ENCODE data around the gene KLF7. TPM values are rescaled to one million over a fixed set of nuclear protein-coding genes. Genes with fewer than 3 reads are reported as not detected.

KLF7 gene
- total and polyA plus RNA-seq, 2 donors = 15.1 to 30.3 TPM

GRCh38 chr2:207149249-207150213, 16.2 kb downstream of the KLF7 start:
- DNase-seq (ENCODE audit: extremely low spot score) = no peak
- no peak overlapping the region for H3K4me3 ChIP-seq (ENCODE audit: low read depth, low read length)
- WGBS = 61% methylated on average over 7 of the region's 7 CpGs

GRCh38 chr2:207148020-207148419, 17.7 kb downstream of the KLF7 start:
- no peak overlapping the region for H3K27ac ChIP-seq (ENCODE audit: low read depth)
- 82% methylated on average over 2 of the region's 2 CpGs for WGBS
- DNase-seq (ENCODE audit: extremely low spot score) = no peak
- no peaks in the 10 kb centered on the region for H3K4me1 ChIP-seq (ENCODE audit: insufficient read depth)
- no peak overlapping the region for H3K4me3 ChIP-seq (ENCODE audit: low read depth, low read length)
- no peaks in the 10 kb centered on the region for H3K36me3 ChIP-seq (ENCODE audit: insufficient read depth)

More at GRCh38 chr2:207149249-207150213, 16.2 kb downstream of the KLF7 start:
- no peak overlapping the region for H3K27ac ChIP-seq (ENCODE audit: low read depth)
- H3K36me3 ChIP-seq (ENCODE audit: insufficient read depth) = no peaks in the 10 kb centered on the region
- H3K4me1 ChIP-seq (ENCODE audit: insufficient read depth) = no peaks in the 10 kb centered on the region

- Histone ChIP-seq H3K27ac (ENCODE audit: low read depth) (peak overlapping the region; percentile 29), H3K36me3 (ENCODE audit: insufficient read depth) (no peaks in the 10 kb centered on the region), H3K4me3 (ENCODE audit: low read depth, low read length) (no peak overlapping the region), H3K4me1 (ENCODE audit: insufficient read depth) (no peaks in the 10 kb centered on the region)
- WGBS = 90% methylated on average over 3 of the region's 3 CpGs
- no peak for DNase-seq (ENCODE audit: extremely low spot score)
These were observed 21.5 kb downstream of the KLF7 start for GRCh38 chr2:207144173-207144785.

GRCh38 chr2:207143215-207144172, 22.3 kb downstream of the KLF7 start:
- H3K4me1 ChIP-seq (ENCODE audit: insufficient read depth) = no peaks in the 10 kb centered on the region
- DNase-seq (ENCODE audit: extremely low spot score) = no peak
- no peaks in the 10 kb centered on the region for H3K36me3 ChIP-seq (ENCODE audit: insufficient read depth)
- H3K4me3 ChIP-seq (ENCODE audit: low read depth, low read length) = peak overlapping the region; percentile 2
- WGBS = 17% methylated on average over 13 of the region's 13 CpGs
- H3K27ac ChIP-seq (ENCODE audit: low read depth) = peak overlapping the region; percentile 75

GRCh38 chr2:207142461-207142860, 23.3 kb downstream of the KLF7 start:
- H3K4me3 ChIP-seq (ENCODE audit: low read depth, low read length) = no peak overlapping the region
- DNase-seq (ENCODE audit: extremely low spot score) = no peak
- no peaks in the 10 kb centered on the region for H3K36me3 ChIP-seq (ENCODE audit: insufficient read depth)
- peak overlapping the region; percentile 74 for H3K27ac ChIP-seq (ENCODE audit: low read depth)
- WGBS = 39% methylated on average over 3 of the region's 3 CpGs
- H3K4me1 ChIP-seq (ENCODE audit: insufficient read depth) = no peaks in the 10 kb centered on the region

- Histone ChIP-seq H3K4me1 (ENCODE audit: insufficient read depth) (no peaks in the 10 kb centered on the region), H3K36me3 (ENCODE audit: insufficient read depth) (no peaks in the 10 kb centered on the region), H3K27ac (ENCODE audit: low read depth) (no peak overlapping the region), H3K4me3 (ENCODE audit: low read depth, low read length) (no peak overlapping the region)
- 70% methylated on average over 2 of the region's 2 CpGs for WGBS
- no peak for DNase-seq (ENCODE audit: extremely low spot score)
These were observed 24.4 kb downstream of the KLF7 start for GRCh38 chr2:207141386-207141785.

- no peak overlapping the region for H3K27ac ChIP-seq (ENCODE audit: low read depth)
- H3K4me1 ChIP-seq (ENCODE audit: insufficient read depth) = no peaks in the 10 kb centered on the region
- no peaks in the 10 kb centered on the region for H3K36me3 ChIP-seq (ENCODE audit: insufficient read depth)
- DNase-seq (ENCODE audit: extremely low spot score) = no peak
- no peak overlapping the region for H3K4me3 ChIP-seq (ENCODE audit: low read depth, low read length)
These were observed 25.5 kb downstream of the KLF7 start for GRCh38 chr2:207140265-207140664.

GRCh38 chr2:207139552-207139951, 26.2 kb downstream of the KLF7 start:
- no peak overlapping the region for H3K27ac ChIP-seq (ENCODE audit: low read depth)
- DNase-seq (ENCODE audit: extremely low spot score) = no peak
- WGBS = 86% methylated on average over 4 of the region's 4 CpGs
- no peaks in the 10 kb centered on the region for H3K36me3 ChIP-seq (ENCODE audit: insufficient read depth)
- H3K4me3 ChIP-seq (ENCODE audit: low read depth, low read length) = no peak overlapping the region
- H3K4me1 ChIP-seq (ENCODE audit: insufficient read depth) = no peaks in the 10 kb centered on the region

- no peaks in the 10 kb centered on the region for H3K36me3 ChIP-seq (ENCODE audit: insufficient read depth)
- no peaks in the 10 kb centered on the region for H3K4me1 ChIP-seq (ENCODE audit: insufficient read depth)
- WGBS = 84% methylated on average over 9 of the region's 9 CpGs
- no peak overlapping the region for H3K4me3 ChIP-seq (ENCODE audit: low read depth, low read length)
- DNase-seq (ENCODE audit: extremely low spot score) = no peak
- no peak overlapping the region for H3K27ac ChIP-seq (ENCODE audit: low read depth)
These were observed 27.0 kb downstream of the KLF7 start for GRCh38 chr2:207138627-207139297.

GRCh38 chr2:207137596-207138337, 28.0 kb downstream of the KLF7 start:
- Histone ChIP-seq H3K36me3 (ENCODE audit: insufficient read depth) (no peaks in the 10 kb centered on the region), H3K4me3 (ENCODE audit: low read depth, low read length) (no peak overlapping the region), H3K27ac (ENCODE audit: low read depth) (no peak overlapping the region), H3K4me1 (ENCODE audit: insufficient read depth) (no peaks in the 10 kb centered on the region)
- no peak for DNase-seq (ENCODE audit: extremely low spot score)
- WGBS = 78% methylated on average over 2 of the region's 2 CpGs

- no peak overlapping the region for H3K4me3 ChIP-seq (ENCODE audit: low read depth, low read length)
- no peak for DNase-seq (ENCODE audit: extremely low spot score)
- H3K36me3 ChIP-seq (ENCODE audit: insufficient read depth) = no peaks in the 10 kb centered on the region
- H3K27ac ChIP-seq (ENCODE audit: low read depth) = no peak overlapping the region
- H3K4me1 ChIP-seq (ENCODE audit: insufficient read depth) = no peaks in the 10 kb centered on the region
- WGBS = 96% methylated on average over 2 of the region's 2 CpGs
These were observed 28.9 kb downstream of the KLF7 start for GRCh38 chr2:207136874-207137273.

GRCh38 chr2:207135801-207136457, 29.8 kb downstream of the KLF7 start:
- DNase-seq (ENCODE audit: extremely low spot score) = no peak
- H3K4me1 ChIP-seq (ENCODE audit: insufficient read depth) = no peaks in the 10 kb centered on the region
- WGBS = 62% methylated on average over 9 of the region's 9 CpGs

More at GRCh38 chr2:207135801-207136457, 29.8 kb downstream of the KLF7 start:
- H3K27ac ChIP-seq (ENCODE audit: low read depth) = no peak overlapping the region
- H3K4me3 ChIP-seq (ENCODE audit: low read depth, low read length) = no peak overlapping the region
- no peaks in the 10 kb centered on the region for H3K36me3 ChIP-seq (ENCODE audit: insufficient read depth)
